IMR-90 (cell line): ENCODE results near the gene PPP1R9B.

Source experiments
- POLR2A ChIP-seq: IDR thresholded peaks from 2 replicates; pipeline ENCODE4 v1.6.1; 2012; ENCODE audit warnings: mild to moderate bottlenecking, low read depth, low read length
- RFX5 ChIP-seq: IDR thresholded peaks from 2 replicates; pipeline ENCODE4 v1.8.0; 2012; ENCODE audit warnings: low read depth, mild to moderate bottlenecking, low read length, moderate library complexity

DNA sequence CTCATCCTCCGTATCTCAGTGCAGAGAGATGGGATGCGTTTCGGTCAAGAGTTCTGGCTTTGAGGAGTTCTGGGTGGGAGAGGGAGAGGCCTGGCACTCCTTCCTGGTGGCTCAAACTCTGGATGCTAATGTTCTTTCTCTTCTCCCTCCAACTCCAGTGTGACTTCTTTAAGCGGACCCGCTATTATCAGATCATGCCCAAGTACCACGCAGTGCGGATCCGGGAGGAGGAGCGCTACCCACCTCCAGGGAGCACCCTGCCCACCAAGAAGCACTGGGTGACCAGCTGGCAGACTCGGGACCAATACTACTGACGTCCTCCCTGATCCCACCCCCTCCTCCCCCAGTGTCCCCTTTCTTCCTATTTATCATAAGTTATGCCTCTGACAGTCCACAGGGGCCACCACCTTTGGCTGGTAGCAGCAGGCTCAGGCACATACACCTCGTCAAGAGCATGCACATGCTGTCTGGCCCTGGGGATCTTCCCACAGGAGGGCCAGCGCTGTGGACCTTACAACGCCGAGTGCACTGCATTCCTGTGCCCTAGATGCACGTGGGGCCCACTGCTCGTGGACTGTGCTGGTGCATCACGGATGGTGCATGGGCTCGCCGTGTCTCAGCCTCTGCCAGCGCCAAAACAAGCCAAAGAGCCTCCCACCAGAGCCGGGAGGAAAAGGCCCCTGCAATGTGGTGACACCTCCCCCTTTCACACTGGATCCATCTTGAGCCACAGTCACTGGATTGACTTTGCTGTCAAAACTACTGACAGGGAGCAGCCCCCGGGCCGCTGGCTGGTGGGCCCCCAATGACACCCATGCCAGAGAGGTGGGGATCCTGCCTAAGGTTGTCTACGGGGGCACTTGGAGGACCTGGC, 61.3 kb downstream of the PPP1R9B start:
- TF ChIP-seq POLR2A (no peak), RFX5 (no peak)
